ENCODE measurements around the gene RHEB. TPM values are rescaled to one million over a fixed set of nuclear protein-coding genes. Genes with fewer than 3 reads are reported as not detected.
A peak's percentile ranks its signal among the peaks of the same experiment; 100 is the strongest.

The RHEB gene
- total RNA-seq, 1 experiment from 2014 or later, result 120 TPM

- no peak for DNase-seq (ENCODE audit: low read depth)
These were observed 14.9 kb downstream of the RHEB start for GRCh38 chr7:151504715-151505326.

GRCh38 chr7:151503902-151504714 is 15.6 kb downstream of the RHEB start:
- peak; percentile 56 for DNase-seq (ENCODE audit: low read depth)

DNA sequence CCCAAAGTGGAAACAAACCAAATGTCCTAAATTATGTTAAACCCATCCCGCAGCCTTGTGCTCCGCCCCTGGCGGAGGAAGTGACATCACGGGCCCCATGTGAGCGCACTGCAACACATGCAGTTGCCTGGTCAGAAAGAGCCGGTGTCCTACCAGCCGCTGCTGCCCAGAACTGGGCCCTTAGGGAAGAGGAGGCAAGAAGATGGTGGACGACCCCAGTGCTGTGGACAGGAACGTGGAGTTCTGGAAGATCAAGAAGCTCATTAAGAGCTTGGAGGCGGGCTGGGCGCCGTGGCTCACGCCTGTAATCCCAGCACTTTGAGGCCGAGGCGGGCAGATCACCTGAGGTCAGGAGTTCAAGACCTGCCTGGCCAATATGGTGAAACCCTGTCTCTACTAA is 18.0 kb downstream of the RHEB start:
- no peak for DNase-seq (ENCODE audit: low read depth)

GRCh38 chr7:151498495-151498894 is 21.2 kb downstream of the RHEB start:
- DNase-seq (ENCODE audit: low read depth), result no peak

GRCh38 chr7:151497306-151497871 is 22.3 kb downstream of the RHEB start:
- no peak for DNase-seq (ENCODE audit: low read depth)

- DNase-seq (ENCODE audit: low read depth), result no peak
These were observed 24.3 kb downstream of the RHEB start for GRCh38 chr7:151495360-151495759.

DNA sequence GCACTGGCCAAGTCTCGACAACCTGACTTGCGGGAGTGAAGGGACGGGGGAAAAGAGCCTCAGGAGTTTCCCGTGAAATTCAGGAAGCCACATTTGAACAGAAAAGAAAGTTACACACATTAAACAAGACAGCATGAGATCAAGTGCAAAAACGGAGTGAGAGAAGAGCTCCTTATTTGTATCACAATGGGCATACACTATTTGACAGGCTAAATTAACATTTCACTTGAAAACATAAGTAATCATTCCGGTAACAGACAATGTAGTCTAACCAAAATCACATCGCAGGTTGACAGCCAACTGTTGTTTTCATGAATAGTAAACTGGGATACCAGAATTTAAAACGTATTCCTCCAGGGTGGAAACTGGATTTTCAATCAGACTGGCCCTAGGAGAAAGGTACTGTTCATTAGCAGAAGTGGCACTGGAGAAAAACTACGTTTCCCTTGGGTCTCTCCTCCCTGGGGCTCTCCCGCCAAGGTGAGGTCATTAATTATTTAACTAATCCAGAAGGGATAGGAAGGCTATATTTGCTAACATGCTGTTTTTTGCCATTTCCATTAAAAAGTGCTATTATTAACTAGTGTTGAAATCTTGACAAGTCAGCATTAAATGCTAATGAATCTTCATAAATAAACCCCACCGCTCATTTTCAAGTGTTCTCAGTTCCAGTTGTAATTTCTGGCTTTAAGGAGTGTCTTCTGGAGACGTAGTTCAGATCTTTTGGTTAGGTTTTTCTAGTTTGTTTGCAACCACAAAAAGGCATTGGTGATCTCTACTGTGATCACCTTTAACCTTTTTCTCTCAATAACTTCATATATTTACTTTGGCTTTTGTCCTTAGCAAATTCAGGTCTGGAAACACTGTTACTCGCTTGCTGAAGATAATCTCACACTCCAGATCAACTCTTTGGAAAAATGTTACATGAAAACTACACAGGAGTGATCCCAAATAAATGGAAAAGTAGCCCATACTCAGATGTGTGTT is 25.1 kb downstream of the RHEB start:
- no peak for DNase-seq (ENCODE audit: low read depth)

GRCh38 chr7:151493083-151493482 is 26.6 kb downstream of the RHEB start:
- DNase-seq (ENCODE audit: low read depth), result peak; percentile 33

- DNase-seq (ENCODE audit: low read depth), result peak; percentile 91
These were observed 27.8 kb downstream of the RHEB start for GRCh38 chr7:151491859-151492258.

- DNase-seq (ENCODE audit: low read depth), result no peak
These were observed 29.1 kb downstream of the RHEB start for GRCh38 chr7:151490456-151491105.

GRCh38 chr7:151489498-151489897 is 30.2 kb downstream of the RHEB start:
- DNase-seq (ENCODE audit: low read depth), result no peak

GRCh38 chr7:151488096-151488495 is 31.6 kb downstream of the RHEB start:
- DNase-seq (ENCODE audit: low read depth), result no peak

DNA sequence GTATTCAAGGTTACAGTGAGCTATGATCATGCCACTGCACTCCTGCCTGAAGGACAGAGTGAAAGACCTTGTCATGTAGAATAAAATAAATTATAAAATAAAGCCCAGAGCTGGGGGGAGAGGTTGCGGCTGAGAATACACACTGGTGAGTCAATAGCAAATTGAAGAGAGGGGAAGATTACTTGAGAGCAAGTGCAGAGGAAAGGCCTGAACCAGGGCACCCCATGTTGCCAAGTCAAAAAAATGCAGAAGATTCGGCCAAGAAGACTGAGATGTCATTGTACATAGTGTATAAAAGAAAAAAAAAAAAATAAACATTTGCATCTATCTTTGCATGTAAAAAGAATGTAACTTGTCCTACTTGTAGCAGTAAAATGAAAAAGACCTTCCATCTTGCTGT is 32.5 kb downstream of the RHEB start:
- DNase-seq (ENCODE audit: low read depth), result no peak

DNA sequence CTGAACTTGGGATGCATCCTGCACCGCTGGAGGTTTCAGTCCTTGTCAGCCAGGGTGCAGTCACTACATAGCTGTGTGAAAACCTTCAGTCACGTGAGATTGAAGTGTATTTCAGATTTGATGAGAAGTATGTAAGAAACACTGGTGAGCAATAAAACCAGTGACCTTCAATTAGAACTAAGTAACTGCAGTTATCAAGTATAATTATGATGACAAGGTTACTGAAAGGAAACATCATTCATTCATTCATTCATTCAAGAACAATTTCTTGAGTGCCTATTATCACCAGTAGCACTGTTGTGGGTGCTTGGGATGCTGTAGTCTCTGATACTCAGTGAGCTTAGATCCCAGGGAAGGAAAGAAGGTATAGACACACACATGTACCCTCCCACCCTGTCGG is 33.6 kb downstream of the RHEB start:
- no peak for DNase-seq (ENCODE audit: low read depth)

DNA sequence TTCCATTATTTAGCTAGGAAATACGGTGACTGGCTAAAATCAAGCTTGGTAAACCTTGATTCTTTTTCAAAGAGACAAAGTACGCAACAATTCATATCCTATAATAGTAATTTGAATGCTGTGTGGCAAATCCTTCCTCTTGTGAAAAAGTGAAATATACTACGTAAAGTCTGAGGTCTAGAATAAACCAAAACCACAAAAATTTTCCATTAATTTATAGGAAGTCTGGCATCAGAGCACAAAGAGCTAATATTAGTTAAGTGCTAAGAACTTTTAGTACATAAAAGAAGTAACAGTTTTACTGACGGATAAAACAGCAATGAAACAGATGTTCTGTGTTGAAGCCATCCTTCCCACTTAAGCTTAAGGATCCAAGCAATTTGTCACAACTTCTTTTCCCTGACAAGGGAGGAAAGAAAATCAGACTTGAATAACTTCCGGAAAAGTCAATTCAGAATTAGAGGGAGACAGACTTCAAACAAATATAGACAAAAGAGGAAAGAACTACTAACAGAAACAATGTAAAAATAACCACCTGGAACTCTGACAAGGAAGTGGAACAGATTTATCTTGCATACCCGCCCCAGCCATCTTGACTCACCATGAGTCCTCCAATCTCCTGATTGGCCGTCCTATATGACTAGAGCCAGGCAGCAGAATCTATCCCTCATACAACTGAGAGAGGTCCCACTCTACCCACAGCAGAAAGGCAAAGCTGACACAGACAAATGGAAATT is 34.6 kb downstream of the RHEB start:
- peak; percentile 70 for DNase-seq (ENCODE audit: low read depth)

DNA sequence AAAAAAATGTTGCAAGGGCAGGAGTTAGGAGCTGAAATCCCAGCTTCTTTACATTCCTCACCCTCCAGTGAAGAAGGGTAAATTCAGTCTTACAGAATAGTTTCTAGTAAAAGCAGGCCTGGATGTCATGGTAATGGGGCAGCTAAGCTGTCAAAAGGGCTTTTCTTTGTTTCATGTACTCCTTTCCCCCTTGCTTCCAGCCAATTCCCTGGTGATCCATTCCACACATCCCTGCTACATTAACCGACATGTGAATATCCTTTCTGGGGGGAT is 36.0 kb downstream of the RHEB start:
- no peak for DNase-seq (ENCODE audit: low read depth)

- DNase-seq (ENCODE audit: low read depth), result no peak
These were observed 36.6 kb downstream of the RHEB start for GRCh38 chr7:151482883-151483710.

- DNase-seq (ENCODE audit: low read depth), result no peak
These were observed 37.8 kb downstream of the RHEB start for GRCh38 chr7:151481650-151482505.

- DNase-seq (ENCODE audit: low read depth), result no peak
These were observed 41.8 kb downstream of the RHEB start for GRCh38 chr7:151477867-151478266.

Measured in HT1080 (cell line).